HEK293 (cell line): Measurements from ENCODE around the gene CIPC.
A peak's percentile ranks its signal among the peaks of the same experiment; 100 is the strongest.

Source experiments
- CTCF ChIA-PET: fragments of 350-600 bp; formaldehyde crosslinking; extraction: SDS; loops from one replicate; lab custom pipeline; 2021; ENCODE audit warnings: antibody characterized with exemption; lab: Yijun Ruan, JAX
- POLR2A ChIA-PET: fragments of 300-600 bp; formaldehyde crosslinking; extraction: SDS; loops from one replicate; lab custom pipeline; 2020; ENCODE audit warnings: antibody characterized with exemption, inconsistent platforms; lab: Yijun Ruan, JAX
- H3K27ac ChIP-seq: fragments of 200-500 bp; sonication (Bioruptor generic); 2 replicates; pipeline ENCODE4 v1.5.1; 2014; ENCODE audit warnings: low read depth, low read length, control low read depth, inconsistent platforms; ENCODE audit errors: extremely low read depth
- H3K36me3 ChIP-seq, 2 experiments: fragments of 200-500 bp in 1 of 2; sonication (Bioruptor generic) in 1 of 2; 1 replicate in 1 of 2; 2 replicates in 1 of 2; pipeline ENCODE4 v1.5.1; 2014 to 2017; ENCODE audit warnings: inconsistent platforms in 2 of 2, low read length in 2 of 2; ENCODE audit not compliant: control insufficient read depth in 2 of 2, insufficient read depth in 1 of 2
- H3K4me1 ChIP-seq: fragments of 200-500 bp; sonication (Bioruptor generic); 2 replicates; pipeline ENCODE4 v1.5.1; 2014; ENCODE audit warnings: mild to moderate bottlenecking, low read length, inconsistent platforms; ENCODE audit not compliant: control insufficient read depth, insufficient read depth
- H3K4me3 ChIP-seq: 2 replicates; pipeline ENCODE4 v1.5.1; 2011; ENCODE audit warnings: low read depth, mild to moderate bottlenecking, control low read depth, low read length, moderate library complexity
- H3K9me3 ChIP-seq: fragments of 200-500 bp; sonication (Bioruptor generic); 2 replicates; pipeline ENCODE4 v1.5.1; 2014; ENCODE audit warnings: low read depth, low read length, inconsistent platforms; ENCODE audit not compliant: control insufficient read depth, insufficient read depth
- HOXA7 ChIP-seq: sonication (generic); formaldehyde crosslinking; IDR thresholded peaks from 2 replicates; pipeline ENCODE4 v1.8.1; 2022; ENCODE audit warnings: missing genetic modification reagents, borderline replicate concordance
- KLF7 ChIP-seq: fragments of 450-650 bp; formaldehyde crosslinking; IDR thresholded peaks from 2 replicates; pipeline ENCODE4 v1.5.1; 2016; ENCODE audit warnings: missing biosample characterization, missing genetic modification characterization, borderline replicate concordance
- KLF9 ChIP-seq: fragments of 450-650 bp; formaldehyde crosslinking; IDR thresholded peaks from 2 replicates; pipeline ENCODE4 v1.5.1; 2016; ENCODE audit warnings: missing biosample characterization, missing genetic modification characterization, low read depth
- OVOL3 ChIP-seq: fragments of 450-650 bp; formaldehyde crosslinking; IDR thresholded peaks from 2 replicates; pipeline ENCODE4 v1.5.1; 2016; ENCODE audit warnings: missing biosample characterization, missing genetic modification characterization
- SALL2 ChIP-seq: fragments of 450-650 bp; formaldehyde crosslinking; IDR thresholded peaks from 2 replicates; pipeline ENCODE4 v1.5.0; 2017; ENCODE audit warnings: missing biosample characterization, mild to moderate bottlenecking, missing genetic modification characterization, borderline replicate concordance
- SCRT1 ChIP-seq: fragments of 450-650 bp; formaldehyde crosslinking; IDR thresholded peaks from 2 replicates; pipeline ENCODE4 v1.5.1; 2016; ENCODE audit warnings: missing biosample characterization, missing genetic modification characterization, borderline replicate concordance
- ZBTB10 ChIP-seq: fragments of 450-650 bp; formaldehyde crosslinking; IDR thresholded peaks from 2 replicates; pipeline ENCODE4 v1.5.1; 2016; ENCODE audit warnings: missing biosample characterization, missing genetic modification characterization
- ZBTB20 ChIP-seq: fragments of 450-650 bp; formaldehyde crosslinking; IDR thresholded peaks from 2 replicates; pipeline ENCODE4 v1.5.1; 2016; ENCODE audit warnings: missing biosample characterization, missing genetic modification characterization
- ZBTB48 ChIP-seq: fragments of 450-650 bp; formaldehyde crosslinking; IDR thresholded peaks from 2 replicates; pipeline ENCODE4 v1.5.1; 2016; ENCODE audit warnings: missing biosample characterization, missing genetic modification characterization
- ZBTB7A ChIP-seq: fragments of 450-650 bp; formaldehyde crosslinking; IDR thresholded peaks from 2 replicates; pipeline ENCODE4 v1.5.1; 2016; ENCODE audit warnings: low read depth, missing biosample characterization, missing genetic modification characterization
- ZNF155 ChIP-seq: fragments of 450-650 bp; formaldehyde crosslinking; IDR thresholded peaks from 2 replicates; pipeline ENCODE4 v1.5.1; 2016; ENCODE audit warnings: missing biosample characterization, missing genetic modification characterization
- ZNF157 ChIP-seq: fragments of 450-650 bp; formaldehyde crosslinking; IDR thresholded peaks from 2 replicates; pipeline ENCODE4 v1.5.1; 2016; ENCODE audit warnings: missing biosample characterization, missing genetic modification characterization
- ZNF18 ChIP-seq: fragments of 450-650 bp; formaldehyde crosslinking; IDR thresholded peaks from 2 replicates; pipeline ENCODE4 v1.5.1; 2016; ENCODE audit warnings: missing biosample characterization, missing genetic modification characterization
- ZNF341 ChIP-seq: fragments of 450-650 bp; formaldehyde crosslinking; IDR thresholded peaks from 2 replicates; pipeline ENCODE4; 2016; ENCODE audit warnings: low read depth, missing biosample characterization, missing genetic modification characterization
- ZNF529 ChIP-seq: fragments of 450-650 bp; formaldehyde crosslinking; IDR thresholded peaks from 2 replicates; pipeline ENCODE4 v1.5.1; 2017; ENCODE audit warnings: missing genetic modification characterization, missing biosample characterization; ENCODE audit not compliant: insufficient replicate concordance
- ZNF585B ChIP-seq: fragments of 450-650 bp; formaldehyde crosslinking; IDR thresholded peaks from 2 replicates; pipeline ENCODE4 v1.5.1; 2016; ENCODE audit warnings: missing biosample characterization, missing genetic modification characterization
- ZNF660 ChIP-seq: fragments of 450-650 bp; IDR thresholded peaks from 2 replicates; pipeline ENCODE4 v1.5.1; 2018; ENCODE audit warnings: missing biosample characterization, mild to moderate bottlenecking, missing genetic modification characterization
- ZNF701 ChIP-seq: fragments of 450-650 bp; formaldehyde crosslinking; IDR thresholded peaks from 2 replicates; pipeline ENCODE4 v1.5.1; 2016; ENCODE audit warnings: missing biosample characterization, missing genetic modification characterization
- ZNF704 ChIP-seq: fragments of 450-650 bp; formaldehyde crosslinking; IDR thresholded peaks from 2 replicates; pipeline ENCODE4 v1.5.1; 2016; ENCODE audit warnings: missing biosample characterization, missing genetic modification characterization
- ZSCAN23 ChIP-seq: fragments of 450-650 bp; formaldehyde crosslinking; IDR thresholded peaks from 2 replicates; pipeline ENCODE4 v1.5.1; 2016; ENCODE audit warnings: missing biosample characterization, missing genetic modification characterization
- TF ChIP-seq, protein P1 (sequence below): sonication (generic); formaldehyde crosslinking; IDR thresholded peaks from 2 replicates; pipeline ENCODE4 v1.8.1; 2022; ENCODE audit warnings: mild to moderate bottlenecking, moderate library complexity, missing genetic modification reagents
- TF ChIP-seq, protein P2 (sequence below): fragments of 450-650 bp; IDR thresholded peaks from 2 replicates; pipeline ENCODE4 v1.5.1; 2018; ENCODE audit warnings: missing biosample characterization, missing genetic modification characterization

Gene CIPC

GRCh38 chr14:77141214-77142004 is 43.4 kb downstream of the CIPC start, which contains the start of gene ZDHHC22 (continued):
- TF ChIP-seq ZBTB48 (tag by site-specific recombination) (peak; percentile 28; the same call in 1 of the 2 replicates), ZNF529 (tag by site-specific recombination) (no peak), ZSCAN23 (no peak), KLF9 (peak; percentile 17; the same call in 1 of the 2 replicates)

GRCh38 chr14:77142005-77142800 is 44.1 kb downstream of the CIPC start:
- Histone ChIP-seq H3K4me3 (no peak overlapping the region; the same call in 1 of the 2 replicates), H3K27ac (peak overlapping the region; percentile 63; the same call in 1 of the 2 replicates), H3K9me3 (no peaks in the 10 kb centered on the region), H3K36me3 (peaks cover 0 to 13% of the 10 kb centered on the region in 2 experiments; a peak in 1 of 3 replicates), H3K4me1 (no peaks in the 10 kb centered on the region; the same call in 1 of the 2 replicates)
- ChIA-PET POLR2A (no interaction called here), CTCF (interaction anchor here (0.6 to 5.2 kb wide), 10 partner anchors 8 to 1273 kb away, joined by 3 to 82 read pairs (median 4); no protein-coding TSS in a partner anchor)
- TF ChIP-seq ZBTB20 (tag by site-specific recombination) (peak; percentile 30), OVOL3 (tag by site-specific recombination) (no peak), ZNF341 (tag by site-specific recombination) (0 out of 2 replicates have a peak, but pooled peaks have one; percentile 3)
- TF ChIP-seq, protein P1, sequence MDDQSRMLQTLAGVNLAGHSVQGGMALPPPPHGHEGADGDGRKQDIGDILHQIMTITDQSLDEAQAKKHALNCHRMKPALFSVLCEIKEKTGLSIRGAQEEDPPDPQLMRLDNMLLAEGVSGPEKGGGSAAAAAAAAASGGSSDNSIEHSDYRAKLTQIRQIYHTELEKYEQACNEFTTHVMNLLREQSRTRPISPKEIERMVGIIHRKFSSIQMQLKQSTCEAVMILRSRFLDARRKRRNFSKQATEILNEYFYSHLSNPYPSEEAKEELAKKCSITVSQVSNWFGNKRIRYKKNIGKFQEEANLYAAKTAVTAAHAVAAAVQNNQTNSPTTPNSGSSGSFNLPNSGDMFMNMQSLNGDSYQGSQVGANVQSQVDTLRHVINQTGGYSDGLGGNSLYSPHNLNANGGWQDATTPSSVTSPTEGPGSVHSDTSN = 0 out of 2 replicates have a peak, but pooled peaks have one; percentile 33

DNA sequence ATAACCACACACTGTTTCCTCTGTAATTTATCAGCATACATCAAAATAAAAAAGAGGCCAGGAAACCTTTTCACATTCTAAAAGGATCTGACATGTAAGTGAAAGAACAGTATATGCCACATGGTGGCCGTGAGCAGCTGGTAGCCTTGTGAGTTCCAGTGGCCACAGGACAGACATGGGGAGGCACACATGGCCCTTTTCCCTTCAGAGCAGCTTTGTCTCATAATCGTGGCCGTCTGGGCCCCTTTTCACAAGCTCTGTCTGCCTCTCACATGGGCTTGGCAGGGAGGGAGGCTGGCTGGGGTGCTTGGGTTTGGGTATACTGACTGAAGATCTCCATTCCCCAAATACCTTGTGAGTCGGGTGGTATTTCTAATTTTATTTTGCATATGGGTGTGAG is 45.0 kb downstream of the CIPC start:
- ChIA-PET CTCF (interaction anchor here (0.8 to 5.2 kb wide), 10 partner anchors 9 to 268 kb away, joined by 3 to 82 read pairs (median 4); no protein-coding TSS in a partner anchor), POLR2A (interaction anchor here (0.8 kb wide), 2 partner anchors 9 to 173 kb away, joined by 3 to 4 read pairs; no protein-coding TSS in a partner anchor)
- no peaks in the 10 kb centered on the region; the same call in 1 of the 2 replicates for H3K4me1 ChIP-seq
- H3K4me3 ChIP-seq = no peak overlapping the region
- H3K36me3 ChIP-seq = peaks cover 0 to 7% of the 10 kb centered on the region in 2 experiments; a peak in 1 of 3 replicates
- no peaks in the 10 kb centered on the region for H3K9me3 ChIP-seq
- no peak overlapping the region for H3K27ac ChIP-seq
- TF ChIP-seq ZNF704 (tag by site-specific recombination) = no peak
- TF ChIP-seq HOXA7 (CRISPR knock-in tag) = no peak
- no peak for TF ChIP-seq ZNF18 (tag by site-specific recombination)
- no peak for TF ChIP-seq ZBTB10 (tag by site-specific recombination)
- no peak for TF ChIP-seq SCRT1 (tag by site-specific recombination)
- TF ChIP-seq ZNF155 (tag by site-specific recombination) = no peak
- TF ChIP-seq ZBTB7A (tag by site-specific recombination) = no peak
- no peak for TF ChIP-seq ZNF701 (tag by site-specific recombination)
- no peak for TF ChIP-seq ZNF157 (tag by site-specific recombination)
- TF ChIP-seq, protein P2, sequence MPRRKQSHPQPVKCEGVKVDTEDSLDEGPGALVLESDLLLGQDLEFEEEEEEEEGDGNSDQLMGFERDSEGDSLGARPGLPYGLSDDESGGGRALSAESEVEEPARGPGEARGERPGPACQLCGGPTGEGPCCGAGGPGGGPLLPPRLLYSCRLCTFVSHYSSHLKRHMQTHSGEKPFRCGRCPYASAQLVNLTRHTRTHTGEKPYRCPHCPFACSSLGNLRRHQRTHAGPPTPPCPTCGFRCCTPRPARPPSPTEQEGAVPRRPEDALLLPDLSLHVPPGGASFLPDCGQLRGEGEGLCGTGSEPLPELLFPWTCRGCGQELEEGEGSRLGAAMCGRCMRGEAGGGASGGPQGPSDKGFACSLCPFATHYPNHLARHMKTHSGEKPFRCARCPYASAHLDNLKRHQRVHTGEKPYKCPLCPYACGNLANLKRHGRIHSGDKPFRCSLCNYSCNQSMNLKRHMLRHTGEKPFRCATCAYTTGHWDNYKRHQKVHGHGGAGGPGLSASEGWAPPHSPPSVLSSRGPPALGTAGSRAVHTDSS (tag by site-specific recombination) = no peak
- TF ChIP-seq ZNF585B = no peak
- no peak for TF ChIP-seq KLF7
- TF ChIP-seq SALL2 = no peak
- TF ChIP-seq ZNF660 = no peak
